ENCODE data around the gene LAMA3.

Gene LAMA3

GRCh38 chr18:23953984-23954383, 264.7 kb downstream of the LAMA3 start:
- no peak overlapping the region for H3K4me3 ChIP-seq (ENCODE audit: low read depth, low read length)
- TF ChIP-seq CTCF (IDR thresholded peaks at IDR 0.05; ENCODE audit: borderline replicate concordance, insufficient read depth, low read depth, low read length) = no peak

GRCh38 chr18:23956483-23956882, 267.2 kb downstream of the LAMA3 start:
- TF ChIP-seq CTCF (IDR thresholded peaks at IDR 0.05; ENCODE audit: borderline replicate concordance, insufficient read depth, low read depth, low read length) = no peak
- H3K4me3 ChIP-seq (ENCODE audit: low read depth, low read length) = no peak overlapping the region

- no peak overlapping the region for H3K4me3 ChIP-seq (ENCODE audit: low read depth, low read length)
- TF ChIP-seq CTCF (IDR thresholded peaks at IDR 0.05; ENCODE audit: borderline replicate concordance, insufficient read depth, low read depth, low read length) = no peak
Observed at GRCh38 chr18:23958036-23958435, 268.8 kb downstream of the LAMA3 start.

GRCh38 chr18:23963443-23964165, 274.4 kb downstream of the LAMA3 start:
- H3K4me3 ChIP-seq (ENCODE audit: low read depth, low read length) = no peak overlapping the region
- TF ChIP-seq CTCF (IDR thresholded peaks at IDR 0.05; ENCODE audit: borderline replicate concordance, insufficient read depth, low read depth, low read length) = no peak

GRCh38 chr18:23964282-23965238, 275.3 kb downstream of the LAMA3 start:
- H3K4me3 ChIP-seq (ENCODE audit: low read depth, low read length) = no peak overlapping the region
- TF ChIP-seq CTCF (IDR thresholded peaks at IDR 0.05; ENCODE audit: borderline replicate concordance, insufficient read depth, low read depth, low read length) = no peak

GRCh38 chr18:23966909-23967308, 277.7 kb downstream of the LAMA3 start:
- TF ChIP-seq CTCF (IDR thresholded peaks at IDR 0.05; ENCODE audit: borderline replicate concordance, insufficient read depth, low read depth, low read length) = no peak
- no peak overlapping the region for H3K4me3 ChIP-seq (ENCODE audit: low read depth, low read length)
